ENCODE results near the gene ATP2B2. TPM values are rescaled to one million over a fixed set of nuclear protein-coding genes. Genes with fewer than 3 reads are reported as not detected.
"Not testable (repeated sequence)": the region's sequence is repeated elsewhere in the genome, so short reads cannot be mapped to it uniquely, and the experiment has no call there.

Gene ATP2B2
- total RNA-seq, 1 experiment from 2014 or later, result not detected

DNA sequence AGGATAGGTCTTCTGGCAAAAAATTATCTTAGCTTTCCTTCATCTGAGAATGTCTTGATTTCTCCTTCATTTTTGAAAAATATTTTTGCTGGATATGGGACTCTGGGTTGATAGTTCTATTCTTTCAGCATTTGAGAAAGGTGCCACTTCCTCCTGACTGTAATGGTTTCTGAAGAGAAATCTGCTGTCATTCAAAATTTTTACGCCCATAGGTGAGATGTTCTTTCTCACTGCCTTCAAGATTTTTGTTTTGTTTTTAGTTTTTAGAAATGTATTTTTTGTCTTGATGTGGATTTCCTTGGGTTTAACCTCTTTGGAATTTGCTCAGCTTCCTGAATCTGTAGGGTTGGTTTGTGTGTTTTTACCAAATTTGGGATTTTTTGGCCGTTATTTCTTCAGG, 37.1 kb upstream of the ATP2B2 start:
- CTCF ChIA-PET, result no interaction called here
- Histone ChIP-seq H4K20me1 (ENCODE audit: insufficient read depth) (no peaks in the 10 kb centered on the region), H3K27me3 (ENCODE audit: insufficient read depth, low read length) (no peaks in the 10 kb centered on the region), H3K9me2 (ENCODE audit: insufficient read depth) (no peaks in the 10 kb centered on the region), H3K4me2 (ENCODE audit: low read length) (no peak overlapping the region), H3K4me1 (ENCODE audit: control insufficient read depth in 1 of 2, insufficient read depth in 2 of 2, low read length in 2 of 2) (no peaks in the 10 kb centered on the region), H2AFZ (ENCODE audit: low read depth, low read length, poor library complexity, severe bottlenecking) (no peak overlapping the region), H3K36me3 (ENCODE audit: control insufficient read depth in 1 of 2, insufficient read depth in 2 of 2, low read length in 2 of 2) (no peaks in the 10 kb centered on the region), H3K4me3 (replicated peaks in 1 of 2; ENCODE audit: low read depth in 1 of 2, low read length in 2 of 2) (no peak overlapping the region), H3K27ac (ENCODE audit: low read depth, low read length) (no peak overlapping the region), H3K79me2 (ENCODE audit: insufficient read depth, low read length) (no peaks in the 10 kb centered on the region), H3K9me3 (ENCODE audit: control insufficient read depth in 1 of 2, insufficient read depth in 1 of 2, low read depth in 1 of 2, low read length in 2 of 2) (peaks cover 4 to 10% of the 10 kb centered on the region in 2 experiments; a peak in 1 of 4 replicates), H3K9ac (ENCODE audit: low read length) (no peak overlapping the region)
- no TSS peak for BruUV-seq (replicated peaks)
- ATAC-seq (no peak), DNase-seq (ENCODE audit: low read depth, low spot score) (no peak)
- intact Hi-C loops (cut with micrococcal nuclease), result no loop called here
- TF ChIP-seq CBX3 (IDR thresholded peaks at IDR 0.05; ENCODE audit: low read depth), result 0 out of 2 replicates have a peak, but pooled peaks have one; percentile 16
- no peak for TF ChIP-seq RAD21 (IDR thresholded peaks at IDR 0.05; ENCODE audit: low read depth)
- TF ChIP-seq EZH2phosphoT487 (IDR thresholded peaks at IDR 0.05; ENCODE audit: borderline replicate concordance), result no peak
- TF ChIP-seq EZH2 (IDR thresholded peaks at IDR 0.05), result no peak
- TF ChIP-seq SIN3A (IDR thresholded peaks at IDR 0.05; ENCODE audit: low read depth), result no peak
- POLR2A ChIA-PET, result no interaction called here
- RAD21 ChIA-PET (ENCODE audit: low non-redundant PET in 1 of 2, low total read pairs in 2 of 2, uncharacterized antibody in 2 of 2, unreplicated experiment in 2 of 2), result no interaction called here

DNA sequence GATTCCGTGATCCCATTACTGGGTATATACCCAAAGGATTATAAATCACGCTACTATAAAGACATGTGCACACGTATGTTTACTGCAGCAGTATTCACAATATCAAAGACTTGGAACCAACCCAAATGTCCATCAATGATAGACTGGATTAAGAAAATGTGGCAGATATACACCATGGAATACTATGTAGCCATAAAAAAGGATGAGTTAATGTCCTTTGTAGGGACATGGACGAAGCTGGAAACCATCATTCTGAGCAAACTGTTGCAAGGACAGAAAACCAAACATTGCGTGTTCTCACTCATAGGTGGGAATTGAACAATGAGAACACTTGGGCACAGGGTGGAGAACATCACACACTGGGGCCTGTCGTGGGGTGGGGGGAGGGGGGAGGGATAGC, 35.0 kb upstream of the ATP2B2 start:
- H3K9me3 ChIP-seq (ENCODE audit: control insufficient read depth in 1 of 2, insufficient read depth in 1 of 2, low read depth in 1 of 2, low read length in 2 of 2); CTCF ChIA-PET; RAD21 ChIA-PET (ENCODE audit: low non-redundant PET in 1 of 2, low total read pairs in 2 of 2, uncharacterized antibody in 2 of 2, unreplicated experiment in 2 of 2); H3K27ac ChIP-seq (ENCODE audit: low read depth, low read length); H3K9me2 ChIP-seq (ENCODE audit: insufficient read depth); H3K79me2 ChIP-seq (ENCODE audit: insufficient read depth, low read length); H3K4me3 ChIP-seq (replicated peaks in 1 of 2; ENCODE audit: low read depth in 1 of 2, low read length in 2 of 2); H3K9ac ChIP-seq (ENCODE audit: low read length); DNase-seq (ENCODE audit: low read depth, low spot score); H2AFZ ChIP-seq (ENCODE audit: low read depth, low read length, poor library complexity, severe bottlenecking); H3K4me1 ChIP-seq (ENCODE audit: control insufficient read depth in 1 of 2, insufficient read depth in 2 of 2, low read length in 2 of 2); H3K36me3 ChIP-seq (ENCODE audit: control insufficient read depth in 1 of 2, insufficient read depth in 2 of 2, low read length in 2 of 2); intact Hi-C loops (cut with micrococcal nuclease); H3K27me3 ChIP-seq (ENCODE audit: insufficient read depth, low read length); BruUV-seq (replicated peaks); POLR2A ChIA-PET; H4K20me1 ChIP-seq (ENCODE audit: insufficient read depth); ATAC-seq; H3K4me2 ChIP-seq (ENCODE audit: low read length): not testable (repeated sequence)

Data from HCT116 (cell line).